Smooth muscle cell (in vitro differentiated cells): ENCODE data around the gene CHIT1. TPM values are rescaled to one million over a fixed set of nuclear protein-coding genes. Genes with fewer than 3 reads are reported as not detected.

Experiments
- DNase-seq: peaks from one replicate; lab custom pipeline; 2025; ENCODE audit not compliant: unreplicated experiment; lab: John Stamatoyannopoulos, UW
- H2AFZ ChIP-seq: fragments of 200-600 bp; sonication (generic); 2 replicates; pipeline ENCODE4 v1.6.0; 2016; ENCODE audit warnings: antibody characterized with exemption, low read depth, mild to moderate bottlenecking
- H3F3A ChIP-seq: fragments of 200-600 bp; sonication (generic); 2 replicates; pipeline ENCODE4 v1.6.0; 2017; ENCODE audit warnings: antibody characterized with exemption, low read depth
- H3K27ac ChIP-seq: fragments of 200-600 bp; sonication (generic); 2 replicates; pipeline ENCODE4 v1.5.1; 2016; ENCODE audit warnings: low read depth, mild to moderate bottlenecking
- H3K27me3 ChIP-seq: fragments of 200-600 bp; sonication (generic); 2 replicates; pipeline ENCODE4 v1.6.1; 2016; ENCODE audit warnings: low read depth, mild to moderate bottlenecking
- H3K36me3 ChIP-seq: fragments of 200-600 bp; sonication (generic); 2 replicates; pipeline ENCODE4 v1.5.1; 2016; ENCODE audit warnings: low read depth
- H3K4me1 ChIP-seq: fragments of 200-600 bp; sonication (generic); 2 replicates; pipeline ENCODE4 v1.5.1; 2016; ENCODE audit warnings: low read depth
- H3K4me2 ChIP-seq: fragments of 200-600 bp; sonication (generic); 2 replicates; pipeline ENCODE4 v1.6.0; 2016; ENCODE audit warnings: mild to moderate bottlenecking
- H3K4me3 ChIP-seq: fragments of 200-600 bp; sonication (generic); 2 replicates; pipeline ENCODE4 v1.5.1; 2016; ENCODE audit warnings: mild to moderate bottlenecking
- H3K79me2 ChIP-seq: fragments of 200-600 bp; sonication (generic); 2 replicates; pipeline ENCODE4 v1.6.0; 2016; ENCODE audit warnings: low read depth, mild to moderate bottlenecking
- H3K9ac ChIP-seq: fragments of 200-600 bp; sonication (generic); 2 replicates; pipeline ENCODE4 v1.6.0; 2016; ENCODE audit warnings: low read depth
- H3K9me3 ChIP-seq: fragments of 200-600 bp; sonication (generic); replicated peaks from 2 replicates; pipeline ENCODE4 v1.5.1; 2016; ENCODE audit warnings: low read depth
- H4K20me1 ChIP-seq: fragments of 200-600 bp; sonication (generic); 2 replicates; pipeline ENCODE4 v1.6.0; 2016; ENCODE audit warnings: low read depth
- WGBS: methylation state at CpG from one replicate; pipeline ENCODE4 v1.1.7; 2016; ENCODE audit warnings: low lambda C conversion rate; 5-methylcytosine and 5-hydroxymethylcytosine counted together
- polyA plus RNA-seq: library from polyadenylated mRNA; unstranded; fragments of >200 nt; fragmentation: Nextera tagmentation; extraction: Ambion mirVana; gene quantifications from 2 replicates; pipeline ENCODE4 v1.2.1, GENCODE V29; 2016
- total RNA-seq: library from RNA; depleted of rRNA; stranded (reverse); fragments of >200 nt; gene quantifications from 2 replicates; pipeline ENCODE4 v1.2.3, GENCODE V29; 2014
- TF ChIP-seq, protein P1 (sequence below): fragments of 200-600 bp; sonication (generic); IDR thresholded peaks from 2 replicates; pipeline ENCODE4 v1.5.1; 2017; ENCODE audit warnings: borderline replicate concordance, mild to moderate bottlenecking, antibody characterized with exemption; ENCODE audit not compliant: insufficient read depth, poor library complexity, severe bottlenecking

Gene CHIT1
- total and polyA plus RNA-seq, 2 experiments from 2014 or later, result not detected

- peak overlapping the region; percentile 0 for H2AFZ ChIP-seq
- WGBS, result 63% methylated on average over 2 of the region's 2 CpGs
- H3K36me3 ChIP-seq, result no peaks in the 10 kb centered on the region
Measured at GRCh38 chr1:203207751-203208150, 21.7 kb downstream of the CHIT1 start.

DNA sequence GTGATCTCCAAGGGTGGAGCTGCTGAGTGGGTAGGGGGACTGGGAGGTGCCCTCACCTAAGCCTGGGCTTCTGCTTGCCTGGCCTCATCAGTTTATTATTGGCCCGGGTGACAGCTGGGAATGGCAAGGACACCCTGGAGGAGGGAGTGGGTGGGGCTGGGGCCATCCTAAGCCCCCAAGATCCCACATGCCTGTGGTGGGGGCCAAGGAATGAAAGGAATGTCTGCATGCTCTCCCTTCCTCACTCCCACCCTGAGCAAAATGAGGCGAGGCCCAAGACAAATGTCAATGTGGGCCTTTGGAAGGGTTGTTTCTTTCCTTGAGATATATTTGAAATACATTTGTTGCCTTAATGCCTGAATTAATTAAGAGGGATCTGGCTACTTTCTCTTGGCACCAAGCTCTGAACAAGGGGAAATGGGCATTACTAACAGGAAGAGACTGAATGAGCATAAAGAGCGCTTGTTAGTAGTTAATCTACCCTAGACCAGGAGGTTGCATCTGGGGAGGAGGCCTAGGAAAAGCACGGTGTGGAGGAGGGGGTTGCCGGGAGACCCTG lies 23.3 kb downstream of the CHIT1 start:
- Histone ChIP-seq H3K79me2 (no peaks in the 10 kb centered on the region), H2AFZ (no peak overlapping the region), H4K20me1 (no peaks in the 10 kb centered on the region), H3K27ac (peak overlapping the region; percentile 93), H3K27me3 (no peaks in the 10 kb centered on the region), H3K4me3 (no peak overlapping the region), H3K9ac (no peak overlapping the region), H3K36me3 (no peaks in the 10 kb centered on the region), H3F3A (peaks cover 30% of the 10 kb centered on the region), H3K4me2 (peak overlapping the region; percentile 54), H3K4me1 (peaks cover 14% of the 10 kb centered on the region), H3K9me3 (no peaks in the 10 kb centered on the region)
- WGBS, result 26% methylated on average over 5 of the region's 5 CpGs
- TF ChIP-seq, protein P1, sequence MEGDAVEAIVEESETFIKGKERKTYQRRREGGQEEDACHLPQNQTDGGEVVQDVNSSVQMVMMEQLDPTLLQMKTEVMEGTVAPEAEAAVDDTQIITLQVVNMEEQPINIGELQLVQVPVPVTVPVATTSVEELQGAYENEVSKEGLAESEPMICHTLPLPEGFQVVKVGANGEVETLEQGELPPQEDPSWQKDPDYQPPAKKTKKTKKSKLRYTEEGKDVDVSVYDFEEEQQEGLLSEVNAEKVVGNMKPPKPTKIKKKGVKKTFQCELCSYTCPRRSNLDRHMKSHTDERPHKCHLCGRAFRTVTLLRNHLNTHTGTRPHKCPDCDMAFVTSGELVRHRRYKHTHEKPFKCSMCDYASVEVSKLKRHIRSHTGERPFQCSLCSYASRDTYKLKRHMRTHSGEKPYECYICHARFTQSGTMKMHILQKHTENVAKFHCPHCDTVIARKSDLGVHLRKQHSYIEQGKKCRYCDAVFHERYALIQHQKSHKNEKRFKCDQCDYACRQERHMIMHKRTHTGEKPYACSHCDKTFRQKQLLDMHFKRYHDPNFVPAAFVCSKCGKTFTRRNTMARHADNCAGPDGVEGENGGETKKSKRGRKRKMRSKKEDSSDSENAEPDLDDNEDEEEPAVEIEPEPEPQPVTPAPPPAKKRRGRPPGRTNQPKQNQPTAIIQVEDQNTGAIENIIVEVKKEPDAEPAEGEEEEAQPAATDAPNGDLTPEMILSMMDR, result no peak
- no peak for DNase-seq

More at GRCh38 chr1:203207751-203208150, 21.7 kb downstream of the CHIT1 start:
- no peak for DNase-seq
- Histone ChIP-seq H3K9ac (no peak overlapping the region), H3K9me3 (no peaks in the 10 kb centered on the region), H3K27me3 (no peaks in the 10 kb centered on the region), H3K4me1 (peaks cover 14% of the 10 kb centered on the region), H3F3A (peaks cover 22% of the 10 kb centered on the region), H3K4me3 (no peak overlapping the region), H3K27ac (peak overlapping the region; percentile 44), H4K20me1 (no peaks in the 10 kb centered on the region), H3K79me2 (no peaks in the 10 kb centered on the region), H3K4me2 (no peak overlapping the region)
- TF ChIP-seq, protein P1, result no peak

- TF ChIP-seq, protein P1, result no peak
- WGBS, result 15% methylated on average over 2 of the region's 2 CpGs
- Histone ChIP-seq H3K4me2 (peak overlapping the region; percentile 38), H3K36me3 (no peaks in the 10 kb centered on the region), H3K79me2 (no peaks in the 10 kb centered on the region), H3F3A (peaks cover 30% of the 10 kb centered on the region), H3K9me3 (no peaks in the 10 kb centered on the region), H4K20me1 (no peaks in the 10 kb centered on the region), H3K4me3 (no peak overlapping the region), H3K27ac (peak overlapping the region; percentile 93), H3K9ac (peak overlapping the region; percentile 51), H3K4me1 (peaks cover 22% of the 10 kb centered on the region), H2AFZ (no peak overlapping the region), H3K27me3 (no peaks in the 10 kb centered on the region)
- DNase-seq, result no peak
Measured at GRCh38 chr1:203204756-203205155, 24.7 kb downstream of the CHIT1 start.
